ENCODE results near the gene UBE3C. TPM values are rescaled to one million over a fixed set of nuclear protein-coding genes. Genes with fewer than 3 reads are reported as not detected.
A peak's percentile ranks its signal among the peaks of the same experiment; 100 is the strongest.
"Not testable (repeated sequence)": the region's sequence is repeated elsewhere in the genome, so short reads cannot be mapped to it uniquely, and the experiment has no call there.

The UBE3C gene
- total RNA-seq, 1 experiment from 2014 or later: 131 TPM

GRCh38 chr7:157271315-157271990 is 132.7 kb downstream of the UBE3C start:
- DNase-seq (ENCODE audit: low read depth): peak; percentile 64

- DNase-seq (ENCODE audit: low read depth): peak; percentile 99
These were observed 133.2 kb downstream of the UBE3C start for GRCh38 chr7:157271991-157272324.

- no peak for DNase-seq (ENCODE audit: low read depth)
These were observed 133.9 kb downstream of the UBE3C start for GRCh38 chr7:157272351-157273207.

- DNase-seq (ENCODE audit: low read depth): peak; percentile 70
These were observed 134.7 kb downstream of the UBE3C start for GRCh38 chr7:157273208-157274093.

GRCh38 chr7:157274094-157274634 is 135.4 kb downstream of the UBE3C start:
- DNase-seq (ENCODE audit: low read depth): not testable (repeated sequence)

GRCh38 chr7:157274991-157275427 is 136.3 kb downstream of the UBE3C start:
- DNase-seq (ENCODE audit: low read depth): peak; percentile 45

- DNase-seq (ENCODE audit: low read depth): no peak
These were observed 137.4 kb downstream of the UBE3C start for GRCh38 chr7:157276091-157276561.

GRCh38 chr7:157276731-157277562 is 138.2 kb downstream of the UBE3C start:
- peak; percentile 48 for DNase-seq (ENCODE audit: low read depth)

GRCh38 chr7:157277568-157277967 is 138.8 kb downstream of the UBE3C start:
- not testable (repeated sequence) for DNase-seq (ENCODE audit: low read depth)

- DNase-seq (ENCODE audit: low read depth): no peak
These were observed 139.6 kb downstream of the UBE3C start for GRCh38 chr7:157278167-157278790.

- no peak for DNase-seq (ENCODE audit: low read depth)
These were observed 140.3 kb downstream of the UBE3C start for GRCh38 chr7:157278791-157279724.

GRCh38 chr7:157279741-157280215 is 141.1 kb downstream of the UBE3C start:
- no peak for DNase-seq (ENCODE audit: low read depth)

- DNase-seq (ENCODE audit: low read depth): no peak
These were observed 141.6 kb downstream of the UBE3C start for GRCh38 chr7:157280216-157280841.

GRCh38 chr7:157281221-157281998 is 142.7 kb downstream of the UBE3C start:
- no peak for DNase-seq (ENCODE audit: low read depth)

- DNase-seq (ENCODE audit: low read depth): no peak
These were observed 143.5 kb downstream of the UBE3C start for GRCh38 chr7:157282141-157282801.

- DNase-seq (ENCODE audit: low read depth): no peak
These were observed 145.7 kb downstream of the UBE3C start for GRCh38 chr7:157284229-157285014.

Data from LHCN-M2 (cell line).